GM19193 (cell line): ENCODE data around the gene TNFRSF11A.

ENCODE experiments used
- POLR2A ChIP-seq: IDR thresholded peaks from 4 replicates; pipeline ENCODE4 v1.6.1; 2011; ENCODE audit not compliant: insufficient read depth, insufficient read length; ENCODE audit errors: extremely low read depth

TNFRSF11A gene

DNA sequence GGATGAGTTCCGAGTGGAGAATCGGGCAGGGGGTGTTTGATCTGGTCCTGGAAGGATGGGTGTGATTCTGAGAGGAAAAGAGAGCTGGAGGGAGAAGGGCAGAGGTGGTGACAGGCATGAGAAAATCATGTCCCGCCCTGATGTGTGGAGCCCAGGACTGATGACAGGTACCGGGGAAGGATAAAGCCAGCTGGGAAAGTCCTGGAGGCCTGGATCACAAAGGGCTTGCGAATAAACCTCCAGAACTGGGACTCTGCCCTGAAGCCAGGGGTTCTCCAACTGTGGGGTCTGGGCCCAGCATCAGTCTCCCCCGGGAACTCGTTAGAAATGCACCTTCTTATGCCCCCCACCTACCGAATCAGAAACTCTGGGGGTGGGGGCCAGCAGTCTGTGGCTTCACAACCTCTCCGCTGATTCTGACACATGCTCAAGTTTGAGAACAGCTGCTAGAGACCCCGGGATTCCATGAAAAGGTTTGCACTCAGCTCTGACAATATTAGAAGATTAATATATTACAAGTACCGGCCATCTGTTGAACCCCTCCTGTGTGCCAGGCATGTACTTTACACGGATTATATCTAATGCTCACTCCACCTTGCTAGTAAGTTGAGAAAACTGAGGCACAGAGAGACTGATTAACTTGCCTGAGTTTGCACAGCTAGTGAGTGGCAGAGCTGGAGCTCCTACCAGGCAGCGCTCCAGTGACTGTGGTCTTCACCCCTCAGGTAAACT is 8.0 kb downstream of the TNFRSF11A start:
- TF ChIP-seq POLR2A: no peak

DNA sequence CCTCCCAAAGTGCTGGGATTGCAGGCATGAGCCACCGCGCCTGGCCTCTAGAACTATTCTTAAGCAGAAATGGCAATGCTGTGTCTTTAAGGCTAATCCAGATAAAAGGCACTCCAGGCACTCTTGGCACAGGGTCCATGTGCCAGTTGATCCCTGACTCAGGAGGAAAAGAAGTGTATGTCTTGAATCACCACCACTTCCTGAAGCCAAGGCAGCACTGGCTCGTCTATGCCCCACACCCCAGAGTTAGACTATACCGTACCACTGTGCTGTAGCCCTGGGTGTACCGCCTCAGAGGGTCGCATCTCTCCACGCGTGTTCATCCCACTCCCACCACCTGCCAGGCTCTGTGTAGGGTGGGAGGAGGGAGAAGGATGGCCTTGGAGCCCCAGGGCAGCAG is 9.0 kb downstream of the TNFRSF11A start:
- TF ChIP-seq POLR2A: no peak

DNA sequence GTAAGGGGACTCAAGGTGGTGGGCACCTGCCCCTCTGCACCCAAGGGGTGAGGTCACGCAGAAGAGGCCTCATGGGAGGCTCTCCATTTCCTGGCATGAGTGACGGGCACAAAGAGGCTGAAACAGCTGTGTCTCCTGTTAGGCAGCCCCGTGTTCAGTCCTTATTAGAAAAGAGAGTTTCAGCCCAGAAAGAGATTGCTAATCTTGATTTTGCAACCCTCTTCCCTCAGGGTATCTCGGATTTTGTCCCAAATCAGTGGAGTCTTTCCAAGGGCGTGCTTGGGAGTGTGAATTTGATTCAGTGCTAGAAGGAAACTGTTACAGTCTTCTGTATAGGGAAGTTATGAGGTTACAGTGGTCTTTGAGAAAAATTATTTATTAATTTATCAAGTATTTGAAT is 10.4 kb downstream of the TNFRSF11A start:
- TF ChIP-seq POLR2A: no peak

DNA sequence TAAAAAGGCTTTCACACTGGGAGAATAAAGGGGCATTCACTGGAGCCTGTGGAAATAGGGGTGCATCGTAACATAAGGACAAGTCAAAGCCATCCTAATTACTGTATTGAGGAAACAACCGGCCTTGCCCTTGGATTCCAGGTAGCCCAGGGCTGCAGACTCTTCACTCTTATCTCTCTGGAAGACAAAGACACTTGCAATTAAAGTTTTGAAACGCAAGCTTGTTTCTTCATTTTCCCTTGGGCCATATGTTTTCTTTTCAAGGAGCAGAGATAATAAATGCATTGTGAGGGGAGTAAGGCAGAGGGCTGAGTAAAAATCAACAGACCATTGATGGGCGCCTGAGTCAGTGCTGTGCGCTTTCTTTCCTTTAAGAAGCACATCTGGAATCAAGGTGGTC is 11.5 kb downstream of the TNFRSF11A start:
- TF ChIP-seq POLR2A: no peak

DNA sequence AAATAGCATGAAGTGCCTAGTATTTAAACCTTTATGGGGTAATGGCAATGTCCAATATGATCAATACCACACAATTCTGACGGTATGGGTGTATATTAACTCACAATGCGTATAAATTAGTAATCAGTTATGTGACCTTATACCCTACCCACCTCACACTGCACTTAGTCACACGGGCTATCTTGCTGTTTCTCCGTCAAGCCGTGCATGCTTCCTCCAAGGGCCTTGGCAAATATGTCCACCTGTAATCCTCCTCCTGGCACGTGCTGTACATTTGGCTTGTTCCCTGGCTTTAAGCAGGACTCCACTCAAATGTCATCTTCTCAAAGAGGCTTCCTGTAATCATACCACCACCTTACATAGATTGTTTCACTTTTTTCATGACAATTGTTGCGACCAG is 12.2 kb downstream of the TNFRSF11A start:
- TF ChIP-seq POLR2A: no peak

DNA sequence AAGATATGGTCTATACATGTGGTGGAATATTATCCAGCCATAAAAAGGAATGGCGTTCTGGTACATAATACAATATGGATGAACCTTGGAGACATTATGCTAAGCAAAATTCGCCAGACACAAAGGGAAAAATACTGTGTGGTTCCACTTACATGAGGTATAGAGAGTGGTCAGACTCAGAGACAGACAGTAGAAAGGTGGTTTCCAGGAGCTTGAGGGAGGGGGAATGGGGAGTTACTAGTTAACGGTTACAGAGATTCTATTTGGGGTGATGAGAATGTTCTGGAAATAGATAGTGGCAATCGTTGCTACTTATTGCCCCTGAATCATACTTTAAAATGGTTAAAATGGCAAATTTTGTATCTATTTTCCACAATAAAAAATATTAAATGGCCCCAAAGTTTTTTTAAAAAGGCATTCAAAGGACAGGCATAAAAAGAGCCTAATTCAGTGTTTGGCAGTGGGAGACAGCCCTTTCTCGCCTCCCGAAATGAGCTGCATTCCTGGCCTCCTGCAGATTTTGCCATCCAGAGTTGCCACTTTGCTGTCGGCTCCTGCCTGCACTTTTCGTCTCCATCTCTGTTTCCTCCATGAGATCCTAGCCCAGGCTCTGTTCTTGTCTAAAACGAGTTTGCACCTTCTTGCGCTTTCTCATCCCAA is 13.5 kb downstream of the TNFRSF11A start:
- TF ChIP-seq POLR2A: no peak

DNA sequence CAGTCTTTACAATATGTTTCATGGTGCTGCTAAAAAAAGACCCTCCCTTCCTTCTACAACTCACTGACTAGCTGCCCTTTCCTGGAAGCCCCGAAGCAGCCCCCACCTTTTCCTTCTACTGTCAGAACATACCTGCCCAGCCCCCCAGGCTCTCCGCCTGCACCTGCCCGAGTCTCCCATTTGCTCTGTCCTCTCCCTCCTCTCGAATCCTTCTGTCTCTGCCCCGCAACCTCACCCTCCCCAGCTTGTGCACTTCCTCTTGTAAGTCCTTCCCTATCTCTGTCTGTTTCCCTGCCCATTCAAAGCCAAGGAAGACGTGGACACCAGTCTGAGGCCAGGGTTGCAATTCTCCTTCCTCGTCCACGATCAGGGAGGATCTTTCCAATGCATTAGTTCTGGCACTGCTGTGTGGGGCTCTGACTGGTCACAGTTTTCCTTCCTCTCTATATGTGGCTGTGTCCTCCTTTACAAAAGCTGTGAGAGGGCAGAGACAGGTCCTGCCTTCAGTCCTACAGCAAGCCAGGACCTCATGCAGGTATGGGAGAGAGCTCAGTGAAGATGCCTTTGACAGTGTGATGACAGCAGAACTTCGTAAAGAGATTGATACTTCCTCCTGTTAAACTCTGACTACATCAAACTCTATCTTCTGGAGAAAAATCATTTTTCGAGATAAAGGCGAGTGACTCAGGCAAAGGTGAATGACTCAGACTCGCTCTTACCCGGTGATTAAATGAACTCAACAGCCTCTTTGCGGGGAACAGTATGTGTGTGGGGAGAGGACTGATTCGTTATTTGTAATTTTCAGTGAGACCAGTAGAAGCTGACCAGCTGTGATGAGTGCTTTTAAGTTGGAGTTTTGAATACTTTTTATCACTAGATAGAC is 14.2 kb downstream of the TNFRSF11A start:
- no peak for TF ChIP-seq POLR2A

DNA sequence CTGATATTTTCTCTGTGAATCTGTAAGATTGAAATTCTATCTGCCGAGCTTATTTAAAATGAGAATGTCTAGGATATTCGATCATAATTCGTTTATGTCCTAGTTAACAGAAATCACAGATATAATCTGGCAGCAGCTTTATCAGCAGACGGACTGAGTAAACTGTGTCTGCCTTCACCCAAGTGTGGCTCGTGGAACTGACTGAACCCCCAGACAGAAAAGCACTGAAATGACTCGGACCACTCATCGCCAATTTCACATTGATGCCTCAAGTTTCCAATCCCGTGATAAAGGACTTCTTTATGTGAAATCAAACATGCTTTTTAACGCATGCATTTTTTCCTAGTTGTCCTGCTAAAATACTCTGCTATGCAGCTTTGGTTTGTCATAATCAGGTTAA is 15.9 kb downstream of the TNFRSF11A start:
- no peak for TF ChIP-seq POLR2A

DNA sequence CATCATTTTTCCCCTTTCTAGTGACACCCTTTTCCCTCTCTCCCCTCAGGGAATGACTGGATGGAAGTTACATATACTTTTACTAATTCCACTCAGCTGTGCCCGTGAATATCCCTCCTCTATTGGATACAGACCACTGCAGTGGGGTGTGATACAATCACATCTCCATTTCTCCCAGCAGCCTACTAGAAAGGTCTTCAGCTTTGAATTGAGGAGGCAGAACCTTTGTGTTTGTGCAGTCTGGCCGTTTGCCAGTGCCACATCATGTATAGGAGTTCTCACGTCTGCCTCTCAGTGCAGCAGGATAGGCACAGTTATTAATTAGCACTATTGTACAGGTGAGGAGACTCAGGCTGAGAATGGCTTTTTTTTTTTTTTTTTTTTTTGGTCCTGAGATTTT is 16.4 kb downstream of the TNFRSF11A start:
- TF ChIP-seq POLR2A: no peak

DNA sequence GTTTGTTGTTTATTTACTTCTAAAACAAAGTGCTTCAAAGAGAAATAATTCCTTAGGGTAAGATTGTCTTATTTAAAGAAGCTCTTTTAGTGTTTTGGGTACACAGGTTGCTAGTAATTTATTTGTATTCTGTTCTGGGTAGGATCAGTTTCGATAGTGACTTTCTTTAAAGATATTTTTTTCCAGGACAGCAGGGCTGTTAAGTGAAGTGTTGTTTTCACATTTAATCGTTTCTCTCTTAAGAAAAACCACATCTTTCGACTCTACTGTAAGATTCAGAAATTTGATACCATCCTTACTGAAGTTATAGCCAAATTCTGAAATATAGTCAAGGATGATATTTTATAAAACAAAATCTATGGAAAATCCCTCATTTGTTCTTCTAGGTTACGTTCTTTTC is 17.8 kb downstream of the TNFRSF11A start:
- TF ChIP-seq POLR2A: no peak

DNA sequence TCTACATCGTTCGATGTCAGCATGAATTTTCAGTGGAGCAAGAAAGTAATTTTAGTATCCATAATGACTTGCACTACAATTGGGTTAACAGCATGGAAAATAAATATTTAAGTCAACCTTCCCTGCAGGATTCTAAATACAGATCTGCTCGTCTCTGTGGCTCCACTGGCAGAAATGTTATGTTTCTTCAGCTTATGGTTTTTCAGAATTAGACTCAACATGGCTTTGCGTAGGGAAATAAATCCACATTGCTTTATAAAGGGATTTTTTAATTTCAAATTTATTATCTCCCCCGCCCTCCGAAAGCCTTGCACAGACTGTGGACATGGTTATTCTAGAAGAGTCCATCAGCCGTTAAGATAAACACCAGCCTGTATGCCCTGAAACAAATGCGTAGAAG is 18.2 kb downstream of the TNFRSF11A start:
- no peak for TF ChIP-seq POLR2A

DNA sequence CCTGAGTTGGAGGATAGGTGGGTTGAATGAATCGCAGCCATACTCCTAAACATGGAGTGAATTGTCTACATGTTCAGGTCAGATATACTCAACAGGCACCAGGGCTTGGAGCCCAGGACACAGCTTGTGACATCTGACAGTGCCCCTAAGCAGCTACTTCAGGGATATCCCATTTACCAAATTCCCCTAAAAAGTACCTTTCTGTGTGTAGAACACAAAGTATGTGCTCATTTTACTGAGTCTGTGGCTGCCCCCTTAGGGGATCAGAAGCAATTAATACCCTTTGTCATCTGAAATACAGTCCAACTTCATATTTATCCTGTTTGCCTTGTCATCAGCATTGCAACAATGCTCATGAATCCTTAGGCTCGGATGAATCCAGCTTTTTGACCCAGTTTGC is 20.8 kb downstream of the TNFRSF11A start:
- no peak for TF ChIP-seq POLR2A

DNA sequence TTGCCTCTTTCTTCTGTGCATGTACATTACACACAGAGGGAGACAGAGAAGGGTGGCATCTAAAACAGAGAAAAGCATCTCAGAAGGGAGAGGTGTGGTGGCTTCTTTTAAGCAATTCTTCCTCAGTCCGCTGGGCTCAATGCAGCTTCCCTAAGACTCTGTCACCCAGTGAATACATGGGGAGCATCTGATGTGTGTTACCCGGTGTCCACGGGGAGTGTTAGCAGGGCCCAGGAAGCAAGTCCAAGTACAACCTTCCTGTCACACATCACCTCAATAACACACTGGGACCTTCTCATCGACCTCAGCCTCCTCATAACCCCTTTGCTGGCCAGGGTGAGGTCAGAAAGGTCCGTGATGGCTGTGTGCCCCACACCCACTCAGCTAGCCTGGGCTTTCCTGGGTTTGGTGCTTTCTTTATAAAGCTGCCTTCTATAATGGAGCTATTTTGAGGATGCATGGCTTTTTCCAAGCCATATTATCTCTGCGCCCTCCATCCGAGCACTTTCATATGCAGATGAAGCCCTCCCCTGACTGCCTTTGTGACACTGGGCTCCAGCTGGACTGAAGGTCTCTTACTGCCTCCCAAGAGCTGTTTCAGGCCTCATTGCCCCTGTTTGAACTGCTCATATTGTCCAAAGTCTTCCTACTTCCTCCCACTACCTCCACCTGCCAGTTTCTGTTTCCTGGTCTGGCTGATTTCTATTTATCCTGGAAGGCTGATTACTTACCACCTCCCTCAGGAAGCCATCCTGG is 21.4 kb downstream of the TNFRSF11A start:
- TF ChIP-seq POLR2A: no peak

DNA sequence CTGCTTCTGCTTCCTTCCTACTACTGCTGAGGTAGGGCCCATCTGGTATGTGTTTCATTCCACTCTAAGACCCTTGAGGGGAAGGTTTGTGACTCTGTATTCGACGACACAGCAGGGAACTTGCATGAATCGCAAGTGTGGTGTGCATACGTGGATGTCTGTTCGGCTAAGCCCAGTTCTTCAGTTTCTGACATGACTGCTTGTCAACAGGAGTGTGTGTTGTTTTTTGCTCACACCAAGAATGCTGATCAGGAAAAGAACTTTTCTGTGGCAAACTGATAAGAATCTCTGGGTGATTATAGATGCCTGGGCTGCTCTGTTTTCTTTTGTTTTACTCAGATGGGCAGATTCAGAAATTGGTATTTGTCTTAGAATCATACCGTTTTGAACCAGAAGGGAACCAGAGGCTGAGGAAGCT is 22.0 kb downstream of the TNFRSF11A start:
- TF ChIP-seq POLR2A: no peak

DNA sequence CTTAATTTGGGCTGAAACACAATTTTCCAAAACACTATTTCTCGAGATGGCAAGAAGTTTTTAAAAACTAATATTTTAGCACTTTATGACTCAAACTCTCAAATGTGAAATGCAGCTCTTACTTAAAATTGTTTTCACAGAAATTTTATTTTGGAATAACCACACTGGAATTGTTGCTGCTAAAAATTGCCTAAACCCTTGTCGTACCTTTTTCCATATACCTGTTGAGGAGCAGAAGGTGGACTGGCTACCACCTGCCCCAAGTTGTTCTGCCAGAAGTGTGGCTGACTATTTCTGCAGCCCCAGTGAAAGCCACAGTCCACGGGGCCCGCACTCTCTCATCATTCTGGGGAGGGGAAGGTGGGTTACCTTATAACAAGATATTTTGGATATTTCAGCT is 23.4 kb downstream of the TNFRSF11A start:
- no peak for TF ChIP-seq POLR2A
